Parathyroid adenoma (tissue), 2 donors: ENCODE measurements around the gene MYZAP.

Experiments
- H2AFZ ChIP-seq: fragments of 300-600 bp; sonication (generic); one replicate; pipeline ENCODE4 v1.7.0; 2017; ENCODE audit warnings: antibody characterized with exemption, mild to moderate bottlenecking
- H3K27ac ChIP-seq: fragments of 300-600 bp; sonication (generic); one replicate; pipeline ENCODE4 v1.7.0; 2017
- H3K27me3 ChIP-seq: fragments of 300-600 bp; sonication (generic); one replicate; pipeline ENCODE4 v1.7.0; 2017; ENCODE audit warnings: low read length; ENCODE audit not compliant: control insufficient read depth, insufficient read depth
- H3K36me3 ChIP-seq: fragments of 300-600 bp; sonication (generic); one replicate; pipeline ENCODE4 v1.7.0; 2017; ENCODE audit warnings: low read length; ENCODE audit not compliant: control insufficient read depth, insufficient read depth
- H3K4me1 ChIP-seq: fragments of 300-600 bp; sonication (generic); one replicate; pipeline ENCODE4 v1.7.0; 2017; ENCODE audit warnings: control low read depth
- H3K4me2 ChIP-seq: fragments of 300-600 bp; sonication (generic); one replicate; pipeline ENCODE4 v1.7.0; 2017; ENCODE audit warnings: low read length
- H3K4me3 ChIP-seq: fragments of 300-600 bp; sonication (generic); one replicate; pipeline ENCODE4 v1.7.0; 2017; ENCODE audit warnings: low read depth, low read length
- H3K79me2 ChIP-seq: fragments of 300-600 bp; sonication (generic); one replicate; pipeline ENCODE4 v1.7.0; 2017; ENCODE audit warnings: control low read depth
- H3K9ac ChIP-seq: fragments of 300-600 bp; sonication (generic); one replicate; pipeline ENCODE4 v1.7.0; 2017; ENCODE audit warnings: mild to moderate bottlenecking
- H3K9me3 ChIP-seq: fragments of 300-600 bp; sonication (generic); one replicate; pipeline ENCODE4 v1.7.0; 2017; ENCODE audit warnings: low read length; ENCODE audit not compliant: control insufficient read depth
- TF ChIP-seq, protein P1 (sequence below): fragments of 300-600 bp; sonication (generic); IDR thresholded peaks from one replicate; pipeline ENCODE4 v1.7.0; 2017; ENCODE audit warnings: antibody characterized with exemption, mild to moderate bottlenecking
- donor health status: primary hyperparathyroidism.

MYZAP gene

DNA sequence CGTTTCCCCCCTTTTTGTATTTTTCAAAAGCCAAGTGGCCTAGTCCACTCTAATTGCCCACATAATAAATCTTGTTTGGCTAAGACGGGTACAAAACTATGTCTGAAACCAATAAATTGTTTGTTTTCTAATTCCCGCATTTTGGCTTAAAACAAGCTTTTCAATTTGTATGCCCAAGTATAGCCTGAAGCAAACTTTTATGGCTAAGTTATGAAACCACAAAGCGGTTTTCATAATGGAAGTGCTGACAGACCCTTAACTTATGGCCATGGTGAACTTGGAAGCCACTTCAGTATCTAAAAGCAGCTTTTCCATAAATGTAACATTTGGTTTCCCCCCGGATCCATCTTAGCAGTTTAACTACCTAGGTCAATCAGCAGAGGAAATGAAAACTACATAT lies 84.9 kb downstream of the MYZAP start:
- Histone ChIP-seq H3K27me3 (no peaks in the 10 kb centered on the region), H3K36me3 (no peaks in the 10 kb centered on the region), H3K4me3 (no peak overlapping the region), H3K9ac (no peak overlapping the region), H3K4me1 (no peaks in the 10 kb centered on the region), H3K27ac (no peak overlapping the region), H3K79me2 (no peaks in the 10 kb centered on the region), H2AFZ (no peak overlapping the region), H3K9me3 (no peaks in the 10 kb centered on the region), H3K4me2 (no peak overlapping the region)
- TF ChIP-seq, protein P1, sequence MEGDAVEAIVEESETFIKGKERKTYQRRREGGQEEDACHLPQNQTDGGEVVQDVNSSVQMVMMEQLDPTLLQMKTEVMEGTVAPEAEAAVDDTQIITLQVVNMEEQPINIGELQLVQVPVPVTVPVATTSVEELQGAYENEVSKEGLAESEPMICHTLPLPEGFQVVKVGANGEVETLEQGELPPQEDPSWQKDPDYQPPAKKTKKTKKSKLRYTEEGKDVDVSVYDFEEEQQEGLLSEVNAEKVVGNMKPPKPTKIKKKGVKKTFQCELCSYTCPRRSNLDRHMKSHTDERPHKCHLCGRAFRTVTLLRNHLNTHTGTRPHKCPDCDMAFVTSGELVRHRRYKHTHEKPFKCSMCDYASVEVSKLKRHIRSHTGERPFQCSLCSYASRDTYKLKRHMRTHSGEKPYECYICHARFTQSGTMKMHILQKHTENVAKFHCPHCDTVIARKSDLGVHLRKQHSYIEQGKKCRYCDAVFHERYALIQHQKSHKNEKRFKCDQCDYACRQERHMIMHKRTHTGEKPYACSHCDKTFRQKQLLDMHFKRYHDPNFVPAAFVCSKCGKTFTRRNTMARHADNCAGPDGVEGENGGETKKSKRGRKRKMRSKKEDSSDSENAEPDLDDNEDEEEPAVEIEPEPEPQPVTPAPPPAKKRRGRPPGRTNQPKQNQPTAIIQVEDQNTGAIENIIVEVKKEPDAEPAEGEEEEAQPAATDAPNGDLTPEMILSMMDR: no peak

DNA sequence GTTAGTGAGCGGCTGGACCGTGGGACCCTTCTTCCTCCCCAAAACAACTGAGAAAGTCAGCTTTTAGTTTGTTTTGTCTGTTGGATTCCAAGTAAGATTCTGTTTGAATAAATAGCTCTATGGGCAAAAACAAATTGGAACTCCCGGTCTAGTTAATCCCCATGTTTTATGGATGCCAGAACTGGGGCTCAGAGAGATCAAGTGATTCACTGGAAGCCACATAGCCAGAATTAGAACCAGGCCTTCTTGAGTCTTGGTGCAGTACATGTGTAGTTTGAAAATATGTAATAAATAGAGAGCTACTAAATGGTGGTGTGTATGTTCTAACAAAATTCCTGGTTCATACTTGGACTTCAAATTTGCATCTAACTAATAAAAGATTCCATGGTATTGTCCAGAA lies 85.5 kb downstream of the MYZAP start:
- no peaks in the 10 kb centered on the region for H3K79me2 ChIP-seq
- no peak overlapping the region for H3K27ac ChIP-seq
- H3K27me3 ChIP-seq: no peaks in the 10 kb centered on the region
- no peaks in the 10 kb centered on the region for H3K36me3 ChIP-seq
- TF ChIP-seq, protein P1: no peak
- H3K4me2 ChIP-seq: no peak overlapping the region
- H2AFZ ChIP-seq: no peak overlapping the region
- H3K4me1 ChIP-seq: no peaks in the 10 kb centered on the region
- H3K9ac ChIP-seq: no peak overlapping the region
- H3K4me3 ChIP-seq: no peak overlapping the region
- no peaks in the 10 kb centered on the region for H3K9me3 ChIP-seq

DNA sequence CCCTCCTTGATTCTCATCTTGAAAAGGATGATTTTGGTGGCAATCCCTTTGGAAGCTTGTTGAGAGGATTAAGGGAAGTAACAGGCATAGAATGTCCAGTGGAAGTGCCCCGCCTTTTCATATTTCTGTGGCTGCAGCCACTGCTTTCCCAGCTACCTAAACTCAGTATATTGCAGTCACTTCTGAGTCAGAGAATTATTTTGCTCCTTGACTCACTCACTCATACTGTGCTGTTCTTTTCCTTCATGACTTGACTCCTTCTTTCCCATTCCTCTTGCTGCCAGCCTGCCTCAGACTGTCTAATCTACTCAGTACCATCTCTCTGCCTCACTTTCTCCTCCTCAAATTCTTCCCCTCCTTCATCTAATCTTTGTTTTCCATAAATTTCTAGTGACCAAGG lies 88.3 kb downstream of the MYZAP start:
- no peak overlapping the region for H3K27ac ChIP-seq
- no peaks in the 10 kb centered on the region for H3K36me3 ChIP-seq
- H3K79me2 ChIP-seq: no peaks in the 10 kb centered on the region
- no peaks in the 10 kb centered on the region for H3K9me3 ChIP-seq
- H3K9ac ChIP-seq: no peak overlapping the region
- H3K4me3 ChIP-seq: no peak overlapping the region
- no peak overlapping the region for H2AFZ ChIP-seq
- TF ChIP-seq, protein P1: no peak
- no peaks in the 10 kb centered on the region for H3K4me1 ChIP-seq
- no peaks in the 10 kb centered on the region for H3K27me3 ChIP-seq
- no peak overlapping the region for H3K4me2 ChIP-seq

DNA sequence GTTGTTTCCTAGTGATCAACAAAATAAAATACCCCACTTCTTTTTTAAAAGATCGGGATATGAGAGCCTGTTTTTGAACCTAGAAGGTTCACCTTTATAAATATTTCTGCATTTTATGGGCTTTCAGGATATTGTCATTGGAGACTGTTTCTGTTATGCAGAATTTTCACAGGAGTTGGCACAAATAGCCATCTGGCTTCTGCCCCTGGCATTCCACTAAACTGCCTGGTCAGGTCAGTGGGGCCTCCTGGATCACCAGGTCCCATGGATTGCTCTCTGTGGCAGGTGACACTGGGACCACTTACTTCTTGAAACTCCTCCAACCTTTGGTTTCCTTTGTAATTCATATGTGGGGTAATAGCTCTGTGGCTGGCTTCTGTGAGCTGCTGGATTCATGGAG lies 89.3 kb downstream of the MYZAP start:
- H3K79me2 ChIP-seq: no peaks in the 10 kb centered on the region
- H2AFZ ChIP-seq: no peak overlapping the region
- H3K36me3 ChIP-seq: no peaks in the 10 kb centered on the region
- H3K27ac ChIP-seq: no peak overlapping the region
- H3K4me2 ChIP-seq: no peak overlapping the region
- no peak overlapping the region for H3K9ac ChIP-seq
- no peak overlapping the region for H3K4me3 ChIP-seq
- H3K9me3 ChIP-seq: no peaks in the 10 kb centered on the region
- H3K4me1 ChIP-seq: no peaks in the 10 kb centered on the region
- H3K27me3 ChIP-seq: no peaks in the 10 kb centered on the region
- TF ChIP-seq, protein P1: no peak

DNA sequence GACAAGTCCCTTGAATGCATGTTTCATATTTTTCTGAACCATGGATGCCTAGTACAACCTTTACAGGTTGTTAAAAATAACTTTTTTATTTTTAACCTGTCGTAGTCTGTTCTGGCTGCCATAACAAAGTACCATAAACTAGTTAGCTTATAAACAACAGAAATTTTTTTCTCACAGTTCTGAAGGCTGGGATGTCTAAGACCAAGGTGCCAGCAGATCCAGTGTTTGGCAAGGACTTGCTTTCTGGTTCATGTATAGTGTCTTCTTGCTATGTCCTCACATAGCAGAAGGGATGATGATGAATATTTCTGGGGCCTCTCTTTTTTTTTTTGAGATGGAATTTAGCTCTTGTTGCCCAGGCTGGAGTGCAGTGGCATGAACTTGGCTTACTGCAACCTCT lies 91.8 kb downstream of the MYZAP start:
- H3K27me3 ChIP-seq: no peaks in the 10 kb centered on the region
- TF ChIP-seq, protein P1: no peak
- no peak overlapping the region for H3K9ac ChIP-seq
- no peaks in the 10 kb centered on the region for H3K79me2 ChIP-seq
- H3K36me3 ChIP-seq: no peaks in the 10 kb centered on the region
- no peaks in the 10 kb centered on the region for H3K9me3 ChIP-seq
- no peak overlapping the region for H3K4me3 ChIP-seq
- H3K4me2 ChIP-seq: no peak overlapping the region
- H3K27ac ChIP-seq: no peak overlapping the region
- H2AFZ ChIP-seq: no peak overlapping the region
- no peaks in the 10 kb centered on the region for H3K4me1 ChIP-seq
